Putamen (tissue), 1 donor: Measurements from ENCODE around the gene NFATC3.

Source experiments
- DNase-seq: peaks from one replicate; pipeline ENCODE4 v3.0.0-alpha.2; 2016; ENCODE audit warnings: low spot score

Gene NFATC3

GRCh38 chr16:68073902-68074760, 11.0 kb upstream of the NFATC3 start:
- no peak for DNase-seq

- no peak for DNase-seq
Measured at GRCh38 chr16:68074850-68075555, 10.2 kb upstream of the NFATC3 start.

GRCh38 chr16:68075980-68076379, 9.2 kb upstream of the NFATC3 start:
- DNase-seq, result no peak

GRCh38 chr16:68076560-68076959, 8.6 kb upstream of the NFATC3 start:
- no peak for DNase-seq

GRCh38 chr16:68077866-68078700, 7.1 kb upstream of the NFATC3 start:
- no peak for DNase-seq

GRCh38 chr16:68078701-68079375, 6.3 kb upstream of the NFATC3 start:
- DNase-seq, result no peak

GRCh38 chr16:68079376-68079625, 5.9 kb upstream of the NFATC3 start:
- no peak for DNase-seq

GRCh38 chr16:68079626-68080344, 5.4 kb upstream of the NFATC3 start:
- peak; percentile 32 for DNase-seq

- no peak for DNase-seq
Measured at GRCh38 chr16:68081861-68082628, 3.1 kb upstream of the NFATC3 start.

GRCh38 chr16:68082629-68083238, 2.4 kb upstream of the NFATC3 start:
- no peak for DNase-seq

- DNase-seq, result no peak
Measured at GRCh38 chr16:68083239-68083781, 1.9 kb upstream of the NFATC3 start.

- no peak for DNase-seq
Measured at GRCh38 chr16:68083861-68084503, 1.2 kb upstream of the NFATC3 start.

- peak; percentile 98 for DNase-seq
Measured at GRCh38 chr16:68084504-68085258, 489 bp upstream of the NFATC3 start.

GRCh38 chr16:68086336-68086841, 1.2 kb downstream of the NFATC3 start:
- no peak for DNase-seq

- no peak for DNase-seq
Measured at GRCh38 chr16:68086860-68087268, 1.7 kb downstream of the NFATC3 start.

- DNase-seq, result no peak
Measured at GRCh38 chr16:68087688-68088087, 2.5 kb downstream of the NFATC3 start.

- no peak for DNase-seq
Measured at GRCh38 chr16:68088130-68088972, 3.2 kb downstream of the NFATC3 start.

GRCh38 chr16:68089067-68089466, 3.9 kb downstream of the NFATC3 start:
- DNase-seq, result no peak
